ENCODE measurements around the gene ORM1.

Gene ORM1

GRCh38 chr9:114349713-114350480, 27.0 kb downstream of the ORM1 start:
- H4K20me1 ChIP-seq (ENCODE audit: insufficient read depth, low read length), result no peaks in the 10 kb centered on the region
- no peaks in the 10 kb centered on the region for H3K4me1 ChIP-seq (ENCODE audit: low read length)
- H3K9ac ChIP-seq (ENCODE audit: low read length), result no peak overlapping the region
- no peaks in the 10 kb centered on the region for H3K9me2 ChIP-seq (replicated peaks; ENCODE audit: insufficient read depth, low read length)
- peaks cover 26% of the 10 kb centered on the region for H3K36me3 ChIP-seq (replicated peaks; ENCODE audit: insufficient read depth, low read length)
- H2AFZ ChIP-seq (ENCODE audit: low read length), result no peak overlapping the region
- no peak overlapping the region for H3K27ac ChIP-seq (ENCODE audit: low read length)
- 0 out of 2 replicates have a peak, but pooled peaks cover 4% of the 10 kb centered on the region for H3F3A ChIP-seq (ENCODE audit: insufficient read depth, low read length)
- no peaks in the 10 kb centered on the region for H3K9me3 ChIP-seq (replicated peaks; ENCODE audit: insufficient read depth, low read length)
- no peaks in the 10 kb centered on the region for H3K27me3 ChIP-seq (replicated peaks; ENCODE audit: insufficient read depth, low read length)
- DNase-seq, result no peak
- TF ChIP-seq CTCF (IDR thresholded peaks at IDR 0.05; ENCODE audit: low read length) (no peak), EZH2 (optimal IDR thresholded peaks at IDR 0.05; ENCODE audit: low read depth, low read length) (no peak), EZH2phosphoT487 (IDR thresholded peaks at IDR 0.05; ENCODE audit: low read length) (no peak)
- H3K4me2 ChIP-seq (ENCODE audit: low read depth, low read length), result no peak overlapping the region
- H3K79me2 ChIP-seq (ENCODE audit: low read length), result peaks cover 9% of the 10 kb centered on the region; the same call in 1 of the 2 replicates
- H3K4me3 ChIP-seq (ENCODE audit: low read length), result no peak overlapping the region

DNA sequence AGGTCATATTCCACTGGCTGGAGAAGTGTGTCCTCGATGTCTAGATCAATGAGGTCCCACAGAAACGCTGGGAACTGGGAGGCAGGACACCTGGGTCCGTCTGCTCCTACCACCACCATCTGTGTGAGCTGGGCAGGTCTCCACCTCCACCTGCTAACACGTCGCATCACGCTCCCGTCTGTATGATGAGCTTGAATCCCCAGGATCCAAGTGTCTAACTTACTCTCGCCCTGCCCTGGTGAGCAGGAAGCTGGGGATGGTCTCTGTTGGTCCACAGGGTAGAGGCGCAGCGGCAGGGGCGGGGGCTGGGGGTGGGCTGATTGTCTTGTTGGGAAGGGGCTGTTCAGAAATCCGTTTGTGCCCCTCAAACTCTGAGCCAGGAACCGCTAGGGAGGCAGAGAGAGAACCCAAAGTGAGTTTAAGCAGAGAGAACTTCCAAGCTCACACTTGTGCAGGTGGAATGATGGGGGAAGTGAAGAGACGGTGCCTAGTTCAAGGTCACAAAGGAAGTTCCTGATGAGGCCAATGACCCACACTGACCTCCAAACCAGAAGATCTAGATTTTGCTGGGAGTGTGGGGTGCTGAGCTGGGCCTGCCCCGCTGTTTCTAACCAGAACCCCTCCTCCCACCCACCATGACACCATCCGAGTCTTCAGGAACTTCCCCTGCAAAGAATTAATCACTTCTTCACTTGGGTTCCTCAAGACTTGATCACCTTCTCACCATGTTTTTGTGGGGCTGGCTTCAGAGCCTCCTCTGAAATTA, 27.9 kb downstream of the ORM1 start:
- no peaks in the 10 kb centered on the region for H3K9me3 ChIP-seq (replicated peaks; ENCODE audit: insufficient read depth, low read length)
- no peak overlapping the region for H3K4me2 ChIP-seq (ENCODE audit: low read depth, low read length)
- 0 out of 2 replicates have a peak, but pooled peaks cover 4% of the 10 kb centered on the region for H3F3A ChIP-seq (ENCODE audit: insufficient read depth, low read length)
- peaks cover 26% of the 10 kb centered on the region for H3K36me3 ChIP-seq (replicated peaks; ENCODE audit: insufficient read depth, low read length)
- H3K27me3 ChIP-seq (replicated peaks; ENCODE audit: insufficient read depth, low read length), result no peaks in the 10 kb centered on the region
- no peak overlapping the region for H2AFZ ChIP-seq (ENCODE audit: low read length)
- H3K9ac ChIP-seq (ENCODE audit: low read length), result no peak overlapping the region
- no peak overlapping the region for H3K27ac ChIP-seq (ENCODE audit: low read length)
- H4K20me1 ChIP-seq (ENCODE audit: insufficient read depth, low read length), result no peaks in the 10 kb centered on the region
- H3K9me2 ChIP-seq (replicated peaks; ENCODE audit: insufficient read depth, low read length), result no peaks in the 10 kb centered on the region
- TF ChIP-seq EZH2 (optimal IDR thresholded peaks at IDR 0.05; ENCODE audit: low read depth, low read length) (no peak), CTCF (IDR thresholded peaks at IDR 0.05; ENCODE audit: low read length) (no peak), EZH2phosphoT487 (IDR thresholded peaks at IDR 0.05; ENCODE audit: low read length) (no peak)
- H3K4me1 ChIP-seq (ENCODE audit: low read length), result no peaks in the 10 kb centered on the region
- H3K79me2 ChIP-seq (ENCODE audit: low read length), result peaks cover 9% of the 10 kb centered on the region; the same call in 1 of the 2 replicates
- no peak for DNase-seq
- no peak overlapping the region for H3K4me3 ChIP-seq (ENCODE audit: low read length)

GRCh38 chr9:114351932-114352331, 29.0 kb downstream of the ORM1 start:
- no peak overlapping the region for H3K4me3 ChIP-seq (ENCODE audit: low read length)
- peaks cover 28% of the 10 kb centered on the region for H3K36me3 ChIP-seq (replicated peaks; ENCODE audit: insufficient read depth, low read length)
- H4K20me1 ChIP-seq (ENCODE audit: insufficient read depth, low read length), result no peaks in the 10 kb centered on the region
- no peaks in the 10 kb centered on the region for H3K9me2 ChIP-seq (replicated peaks; ENCODE audit: insufficient read depth, low read length)
- no peak overlapping the region for H2AFZ ChIP-seq (ENCODE audit: low read length)
- 0 out of 2 replicates have a peak, but pooled peaks cover 9% of the 10 kb centered on the region for H3F3A ChIP-seq (ENCODE audit: insufficient read depth, low read length)
- H3K27me3 ChIP-seq (replicated peaks; ENCODE audit: insufficient read depth, low read length), result no peaks in the 10 kb centered on the region
- no peak overlapping the region for H3K4me2 ChIP-seq (ENCODE audit: low read depth, low read length)
- no peak for DNase-seq
- TF ChIP-seq EZH2 (optimal IDR thresholded peaks at IDR 0.05; ENCODE audit: low read depth, low read length), result no peak
- TF ChIP-seq CTCF (IDR thresholded peaks at IDR 0.05; ENCODE audit: low read length), result no peak
- TF ChIP-seq EZH2phosphoT487 (IDR thresholded peaks at IDR 0.05; ENCODE audit: low read length), result no peak
- H3K4me1 ChIP-seq (ENCODE audit: low read length), result no peaks in the 10 kb centered on the region
- H3K9ac ChIP-seq (ENCODE audit: low read length), result no peak overlapping the region
- H3K9me3 ChIP-seq (replicated peaks; ENCODE audit: insufficient read depth, low read length), result no peaks in the 10 kb centered on the region
- peaks cover 13% of the 10 kb centered on the region; the same call in 1 of the 2 replicates for H3K79me2 ChIP-seq (ENCODE audit: low read length)
- no peak overlapping the region for H3K27ac ChIP-seq (ENCODE audit: low read length)
